HG02973 (cell line): Measurements from ENCODE around the gene SLC25A10.

Experiments
- ATAC-seq: cut with Tn5 transposase; IDR thresholded peaks from one replicate; pipeline ENCODE4 v1.9.1; 2021; ENCODE audit warnings: moderate library complexity; ENCODE audit not compliant: unreplicated experiment

Gene SLC25A10

GRCh38 chr17:81705518-81706231 is 6.4 kb upstream of the SLC25A10 start:
- no peak for ATAC-seq

GRCh38 chr17:81706232-81706611 is 5.9 kb upstream of the SLC25A10 start:
- ATAC-seq, result no peak

GRCh38 chr17:81706757-81707624 is 5.1 kb upstream of the SLC25A10 start:
- no peak for ATAC-seq

GRCh38 chr17:81707725-81708646 is 4.1 kb upstream of the SLC25A10 start:
- ATAC-seq, result no peak

GRCh38 chr17:81708739-81709185 is 3.3 kb upstream of the SLC25A10 start:
- ATAC-seq, result no peak

- ATAC-seq, result no peak
Observed at GRCh38 chr17:81710514-81711308, 1.4 kb upstream of the SLC25A10 start.

GRCh38 chr17:81712468-81713003 is 452 bp downstream of the SLC25A10 start:
- peak; percentile 2 for ATAC-seq

- ATAC-seq, result no peak
Observed at GRCh38 chr17:81713004-81713555, 996 bp downstream of the SLC25A10 start.

- ATAC-seq, result no peak
Observed at GRCh38 chr17:81713556-81714411, 1.7 kb downstream of the SLC25A10 start.

GRCh38 chr17:81714412-81715106 is 2.5 kb downstream of the SLC25A10 start:
- ATAC-seq, result no peak

- ATAC-seq, result no peak
Observed at GRCh38 chr17:81715107-81715871, 3.2 kb downstream of the SLC25A10 start.

- ATAC-seq, result no peak
Observed at GRCh38 chr17:81715872-81716673, 4.0 kb downstream of the SLC25A10 start.

- no peak for ATAC-seq
Observed at GRCh38 chr17:81716674-81716996, 4.6 kb downstream of the SLC25A10 start.

GRCh38 chr17:81717049-81717765 is 5.1 kb downstream of the SLC25A10 start:
- ATAC-seq, result no peak

GRCh38 chr17:81717766-81718089 is 5.6 kb downstream of the SLC25A10 start:
- ATAC-seq, result no peak
